GM12878 (cell line): ENCODE measurements around the gene PRDM15. TPM values are rescaled to one million over a fixed set of nuclear protein-coding genes. Genes with fewer than 3 reads are reported as not detected.

Experiments
- ATAC-seq: fragments of 200-7000 bp; cut with Tn5 transposase; 3 replicates; pipeline ENCODE4 v1.9.1; 2020; ENCODE audit warnings: mild to moderate bottlenecking, moderate library complexity
- BruUV-seq: library from RNA; stranded (reverse); fragments of 400-500 nt; replicated peaks from 2 replicates; lab custom pipeline; 2021; lab: Mats Ljungman, UMichigan
- CTCF ChIA-PET: fragments of 300-600 bp; sonication (Branson Sonifier 250); formaldehyde crosslinking; extraction: SDS; loops from one replicate; lab custom pipeline; 2021; ENCODE audit warnings: inconsistent platforms; lab: Yijun Ruan, JAX
- POLR2A ChIA-PET: fragments of 350-600 bp; formaldehyde crosslinking; extraction: SDS; loops from one replicate; lab custom pipeline; 2021; ENCODE audit warnings: inconsistent platforms; lab: Charles Lee
- RAD21 ChIA-PET: fragments of 300-600 bp; sonication (Branson Sonifier 250); formaldehyde crosslinking; loops from one replicate; lab custom pipeline; 2023; ENCODE audit warnings: antibody characterized with exemption; ENCODE audit not compliant: unreplicated experiment; lab: Charles Lee
- SMC1A ChIA-PET: fragments of 300-600 bp; sonication (Branson Sonifier 250); formaldehyde crosslinking; loops from one replicate; lab custom pipeline; 2023; ENCODE audit not compliant: unreplicated experiment, uncharacterized antibody; lab: Charles Lee
- DNase-seq: peaks from one replicate; pipeline ENCODE4 v3.0.0-alpha.2; 2011; ENCODE audit warnings: low read depth, low spot score
- FAIRE-seq: peaks from 3 replicates; lab custom pipeline; 2011; peaks lifted over from hg19 to GRCh38; lab: Jason Lieb, UNC
- H2AFZ ChIP-seq: 2 replicates; pipeline ENCODE4 v1.6.0; 2011; ENCODE audit warnings: low read depth, low read length, control low read depth; ENCODE audit not compliant: control insufficient read depth
- H3K27ac ChIP-seq: 2 replicates; pipeline ENCODE4 v1.5.1; 2011; ENCODE audit warnings: control low read depth; ENCODE audit not compliant: control insufficient read depth, insufficient read depth
- H3K27me3 ChIP-seq, 2 experiments: replicated peaks in 1 of 2; 2 replicates each; pipeline versions ENCODE4 v1.6.0 to v1.6.1; 2011; ENCODE audit warnings: low read length in 1 of 2; ENCODE audit not compliant: control insufficient read depth in 2 of 2, insufficient read depth in 2 of 2
- H3K36me3 ChIP-seq, 2 experiments: 2 replicates each; pipeline ENCODE4 v1.5.1; 2011; ENCODE audit warnings: low read length in 1 of 2; ENCODE audit not compliant: control insufficient read depth in 2 of 2, insufficient read depth in 2 of 2
- H3K4me1 ChIP-seq: 2 replicates; pipeline ENCODE4 v1.6.1; 2011; ENCODE audit warnings: mild to moderate bottlenecking, low read length, moderate library complexity, mixed read lengths; ENCODE audit not compliant: control insufficient read depth, insufficient read depth
- H3K4me2 ChIP-seq: 2 replicates; pipeline ENCODE4 v1.6.0; 2011; ENCODE audit warnings: control low read depth; ENCODE audit not compliant: control insufficient read depth, insufficient read depth
- H3K4me3 ChIP-seq: fragments of 200-600 bp; sonication (generic); 2 replicates; pipeline ENCODE4 v1.5.1; 2016
- H3K79me2 ChIP-seq: 2 replicates; pipeline ENCODE4 v1.6.0; 2011; ENCODE audit warnings: low read length; ENCODE audit not compliant: control insufficient read depth, insufficient read depth
- H3K9ac ChIP-seq: 2 replicates; pipeline ENCODE4 v1.8.0; 2011; ENCODE audit warnings: low read length, control low read depth, mixed read lengths; ENCODE audit not compliant: control insufficient read depth, insufficient read depth
- H3K9me3 ChIP-seq: replicated peaks from 3 replicates; pipeline ENCODE4 v1.5.1; 2011; ENCODE audit warnings: mild to moderate bottlenecking, low read length; ENCODE audit not compliant: control insufficient read depth, insufficient read depth
- H4K20me1 ChIP-seq: 2 replicates; pipeline ENCODE4 v1.6.0; 2011; ENCODE audit not compliant: control insufficient read depth, insufficient read depth
- WGBS: methylation state at CpG from one replicate; pipeline ENCODE4 v1.1.6; 2016; ENCODE audit warnings: low lambda C conversion rate; ENCODE audit not compliant: insufficient replicate concordance, insufficient coverage; ENCODE audit errors: missing lambda C conversion rate; 5-methylcytosine and 5-hydroxymethylcytosine counted together
- in situ Hi-C: fragments of 300-500 bp; cut with MboI; formaldehyde crosslinking; loops from 9 replicates; pipeline ENCODE4 v1.14.3; 2018; ENCODE audit warnings: mixed read lengths
- intact Hi-C: fragments of 100-400 bp; cut with micrococcal nuclease; formaldehyde crosslinking; loops from one replicate; pipeline ENCODE4 v1.14.2; 2022; ENCODE audit not compliant: unreplicated experiment
- polyA plus RNA-seq, 11 experiments: library from polyadenylated mRNA; depleted of rRNA in 4 of 11; unstranded in 6 of 11; stranded (reverse) in 5 of 11; fragments of >200 nt; fragmentation: Nextera tagmentation in 4 of 11; fragmentation: Illumina TruSeq in 1 of 11; extraction: Ambion mirVana in 4 of 11; extraction: Trizol in 1 of 11; gene quantifications; 1 replicate in 1 of 11; 2 replicates in 10 of 11; pipeline versions ENCODE4 v1.2.1 to v1.2.3, GENCODE V29; 2011 to 2016; ENCODE audit warnings: inconsistent platforms in 2 of 11, missing spikeins in 2 of 11, low read depth in 1 of 11
- total RNA-seq, 4 experiments: library from RNA; depleted of rRNA in 3 of 4; stranded (reverse); fragments of >200 nt in 3 of 4; fragmentation: Illumina TruSeq in 1 of 4; extraction: Trizol in 1 of 4; gene quantifications; 2 replicates each; pipeline versions ENCODE4 v1.2.1 to v1.2.3, GENCODE V29; 2013 to 2021
- TF ChIP-seq, protein P1 (sequence below): IDR thresholded peaks from 2 replicates; pipeline ENCODE4 v1.6.1; 2012; ENCODE audit warnings: low read depth, low read length, improper control_type of control experiment
- TF ChIP-seq, protein P2 (sequence below): fragments of 450-650 bp; formaldehyde crosslinking; IDR thresholded peaks from 2 replicates; pipeline ENCODE4 v1.4.0; 2022; ENCODE audit warnings: mild to moderate bottlenecking, moderate library complexity
- TF ChIP-seq, protein P3 (sequence below): IDR thresholded peaks from 2 replicates; pipeline ENCODE4 v1.6.1; 2011; ENCODE audit warnings: borderline replicate concordance, low read depth, mild to moderate bottlenecking, moderate library complexity, low read length; ENCODE audit not compliant: insufficient read depth, poor library complexity, severe bottlenecking

The PRDM15 gene
- total and polyA plus RNA-seq, 10 of the 15 experiments (the other 5 are each of a cell fraction or from before 2014, with no cell fraction given) = 2.2 to 16.0 (median 8.6) TPM

DNA sequence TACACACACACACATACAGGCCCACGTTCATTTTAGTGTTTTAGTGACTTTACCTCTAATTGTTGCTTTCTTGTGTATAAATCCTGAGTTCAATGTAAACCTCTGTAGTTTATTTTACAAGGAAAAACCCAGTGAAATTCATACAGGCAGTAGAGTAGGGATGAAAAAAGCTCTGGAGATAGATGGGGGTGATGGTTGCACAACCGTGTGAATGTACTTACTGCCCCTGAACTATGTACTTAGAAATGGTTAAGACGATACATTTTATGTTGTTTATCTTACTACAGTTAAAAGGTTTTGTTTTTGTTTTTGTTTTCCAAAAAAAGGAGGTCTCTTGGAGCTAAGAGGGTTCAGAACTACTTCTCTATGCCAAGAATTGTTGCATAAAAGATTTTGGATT lies 29.7 kb upstream of the PRDM15 start:
- H3K4me3 ChIP-seq = no peak overlapping the region
- SMC1A ChIA-PET = no interaction called here
- TF ChIP-seq, protein P1, sequence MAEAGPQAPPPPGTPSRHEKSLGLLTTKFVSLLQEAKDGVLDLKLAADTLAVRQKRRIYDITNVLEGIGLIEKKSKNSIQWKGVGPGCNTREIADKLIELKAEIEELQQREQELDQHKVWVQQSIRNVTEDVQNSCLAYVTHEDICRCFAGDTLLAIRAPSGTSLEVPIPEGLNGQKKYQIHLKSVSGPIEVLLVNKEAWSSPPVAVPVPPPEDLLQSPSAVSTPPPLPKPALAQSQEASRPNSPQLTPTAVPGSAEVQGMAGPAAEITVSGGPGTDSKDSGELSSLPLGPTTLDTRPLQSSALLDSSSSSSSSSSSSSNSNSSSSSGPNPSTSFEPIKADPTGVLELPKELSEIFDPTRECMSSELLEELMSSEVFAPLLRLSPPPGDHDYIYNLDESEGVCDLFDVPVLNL = no peak
- TF ChIP-seq, protein P2, sequence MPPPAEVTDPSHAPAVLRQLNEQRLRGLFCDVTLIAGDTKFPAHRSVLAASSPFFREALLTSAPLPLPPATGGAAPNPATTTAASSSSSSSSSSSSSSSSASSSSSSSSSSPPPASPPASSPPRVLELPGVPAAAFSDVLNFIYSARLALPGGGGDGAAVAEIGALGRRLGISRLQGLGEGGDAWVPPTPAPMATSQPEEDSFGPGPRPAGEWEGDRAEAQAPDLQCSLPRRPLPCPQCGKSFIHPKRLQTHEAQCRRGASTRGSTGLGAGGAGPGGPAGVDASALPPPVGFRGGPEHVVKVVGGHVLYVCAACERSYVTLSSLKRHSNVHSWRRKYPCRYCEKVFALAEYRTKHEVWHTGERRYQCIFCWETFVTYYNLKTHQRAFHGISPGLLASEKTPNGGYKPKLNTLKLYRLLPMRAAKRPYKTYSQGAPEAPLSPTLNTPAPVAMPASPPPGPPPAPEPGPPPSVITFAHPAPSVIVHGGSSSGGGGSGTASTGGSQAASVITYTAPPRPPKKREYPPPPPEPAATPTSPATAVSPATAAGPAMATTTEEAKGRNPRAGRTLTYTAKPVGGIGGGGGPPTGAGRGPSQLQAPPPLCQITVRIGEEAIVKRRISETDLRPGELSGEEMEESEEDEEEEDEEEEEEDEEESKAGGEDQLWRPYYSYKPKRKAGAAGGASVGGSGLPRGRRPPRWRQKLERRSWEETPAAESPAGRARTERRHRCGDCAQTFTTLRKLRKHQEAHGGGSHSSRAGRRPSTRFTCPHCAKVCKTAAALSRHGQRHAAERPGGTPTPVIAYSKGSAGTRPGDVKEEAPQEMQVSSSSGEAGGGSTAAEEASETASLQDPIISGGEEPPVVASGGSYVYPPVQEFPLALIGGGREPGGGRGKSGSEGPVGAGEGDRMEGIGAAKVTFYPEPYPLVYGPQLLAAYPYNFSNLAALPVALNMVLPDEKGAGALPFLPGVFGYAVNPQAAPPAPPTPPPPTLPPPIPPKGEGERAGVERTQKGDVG (CRISPR knock-in tag) = no peak
- TF ChIP-seq, protein P3, sequence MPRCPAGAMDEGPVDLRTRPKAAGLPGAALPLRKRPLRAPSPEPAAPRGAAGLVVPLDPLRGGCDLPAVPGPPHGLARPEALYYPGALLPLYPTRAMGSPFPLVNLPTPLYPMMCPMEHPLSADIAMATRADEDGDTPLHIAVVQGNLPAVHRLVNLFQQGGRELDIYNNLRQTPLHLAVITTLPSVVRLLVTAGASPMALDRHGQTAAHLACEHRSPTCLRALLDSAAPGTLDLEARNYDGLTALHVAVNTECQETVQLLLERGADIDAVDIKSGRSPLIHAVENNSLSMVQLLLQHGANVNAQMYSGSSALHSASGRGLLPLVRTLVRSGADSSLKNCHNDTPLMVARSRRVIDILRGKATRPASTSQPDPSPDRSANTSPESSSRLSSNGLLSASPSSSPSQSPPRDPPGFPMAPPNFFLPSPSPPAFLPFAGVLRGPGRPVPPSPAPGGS = no peak
- H3K27me3 ChIP-seq = no peaks in the 10 kb centered on the region
- no peaks in the 10 kb centered on the region for H4K20me1 ChIP-seq
- H3K36me3 ChIP-seq = peaks cover 9 to 35% of the 10 kb centered on the region in 2 experiments
- RAD21 ChIA-PET = no interaction called here
- BruUV-seq = no TSS peak
- no peak overlapping the region for H2AFZ ChIP-seq
- WGBS = 47% methylated on average over 3 of the region's 3 CpGs
- H3K4me2 ChIP-seq = no peak overlapping the region
- no peak overlapping the region for H3K27ac ChIP-seq
- POLR2A ChIA-PET = no interaction called here
- no peak for FAIRE-seq
- in situ Hi-C loops = no loop called here
- intact Hi-C loops = no loop called here
- DNase-seq = no peak
- CTCF ChIA-PET = no interaction called here
- ATAC-seq = no peak
- no peaks in the 10 kb centered on the region for H3K9me3 ChIP-seq
- H3K9ac ChIP-seq = no peak overlapping the region
- no peaks in the 10 kb centered on the region for H3K4me1 ChIP-seq
- H3K79me2 ChIP-seq = no peaks in the 10 kb centered on the region
